ENCODE results near the gene AUTS2.

AUTS2 gene

GRCh38 chr7:70014472-70015177, 416.4 kb downstream of the AUTS2 start:
- TF ChIP-seq, protein P1, sequence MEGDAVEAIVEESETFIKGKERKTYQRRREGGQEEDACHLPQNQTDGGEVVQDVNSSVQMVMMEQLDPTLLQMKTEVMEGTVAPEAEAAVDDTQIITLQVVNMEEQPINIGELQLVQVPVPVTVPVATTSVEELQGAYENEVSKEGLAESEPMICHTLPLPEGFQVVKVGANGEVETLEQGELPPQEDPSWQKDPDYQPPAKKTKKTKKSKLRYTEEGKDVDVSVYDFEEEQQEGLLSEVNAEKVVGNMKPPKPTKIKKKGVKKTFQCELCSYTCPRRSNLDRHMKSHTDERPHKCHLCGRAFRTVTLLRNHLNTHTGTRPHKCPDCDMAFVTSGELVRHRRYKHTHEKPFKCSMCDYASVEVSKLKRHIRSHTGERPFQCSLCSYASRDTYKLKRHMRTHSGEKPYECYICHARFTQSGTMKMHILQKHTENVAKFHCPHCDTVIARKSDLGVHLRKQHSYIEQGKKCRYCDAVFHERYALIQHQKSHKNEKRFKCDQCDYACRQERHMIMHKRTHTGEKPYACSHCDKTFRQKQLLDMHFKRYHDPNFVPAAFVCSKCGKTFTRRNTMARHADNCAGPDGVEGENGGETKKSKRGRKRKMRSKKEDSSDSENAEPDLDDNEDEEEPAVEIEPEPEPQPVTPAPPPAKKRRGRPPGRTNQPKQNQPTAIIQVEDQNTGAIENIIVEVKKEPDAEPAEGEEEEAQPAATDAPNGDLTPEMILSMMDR (IDR thresholded peaks at IDR 0.05; ENCODE audit: low read depth, low read length, missing control alignments) = no peak
- DNase-seq (ENCODE audit: low read depth) = no peak
- H3K4me3 ChIP-seq (ENCODE audit: low read depth, low read length) = no peak overlapping the region

DNA sequence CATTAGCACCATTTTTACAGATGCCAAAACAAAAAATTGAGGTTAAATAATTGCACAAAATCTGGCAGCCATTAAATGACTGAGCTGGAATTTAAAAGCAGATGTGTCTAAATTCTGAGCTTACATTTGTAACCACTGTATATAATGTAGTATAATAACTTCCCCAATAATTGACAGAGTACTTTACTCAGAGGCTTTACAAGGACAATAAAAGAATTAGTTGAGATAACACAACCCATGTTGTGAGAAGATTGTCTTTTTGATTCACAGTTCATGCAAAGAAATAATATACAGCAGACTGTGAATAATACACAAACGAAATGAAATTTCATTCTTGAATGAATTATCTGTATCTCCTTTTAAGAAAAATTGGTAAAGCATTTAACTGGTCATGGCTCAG, 417.1 kb downstream of the AUTS2 start:
- no peak overlapping the region for H3K4me3 ChIP-seq (ENCODE audit: low read depth, low read length)
- TF ChIP-seq, protein P1 (IDR thresholded peaks at IDR 0.05; ENCODE audit: low read depth, low read length, missing control alignments) = no peak
- no peak for DNase-seq (ENCODE audit: low read depth)

DNA sequence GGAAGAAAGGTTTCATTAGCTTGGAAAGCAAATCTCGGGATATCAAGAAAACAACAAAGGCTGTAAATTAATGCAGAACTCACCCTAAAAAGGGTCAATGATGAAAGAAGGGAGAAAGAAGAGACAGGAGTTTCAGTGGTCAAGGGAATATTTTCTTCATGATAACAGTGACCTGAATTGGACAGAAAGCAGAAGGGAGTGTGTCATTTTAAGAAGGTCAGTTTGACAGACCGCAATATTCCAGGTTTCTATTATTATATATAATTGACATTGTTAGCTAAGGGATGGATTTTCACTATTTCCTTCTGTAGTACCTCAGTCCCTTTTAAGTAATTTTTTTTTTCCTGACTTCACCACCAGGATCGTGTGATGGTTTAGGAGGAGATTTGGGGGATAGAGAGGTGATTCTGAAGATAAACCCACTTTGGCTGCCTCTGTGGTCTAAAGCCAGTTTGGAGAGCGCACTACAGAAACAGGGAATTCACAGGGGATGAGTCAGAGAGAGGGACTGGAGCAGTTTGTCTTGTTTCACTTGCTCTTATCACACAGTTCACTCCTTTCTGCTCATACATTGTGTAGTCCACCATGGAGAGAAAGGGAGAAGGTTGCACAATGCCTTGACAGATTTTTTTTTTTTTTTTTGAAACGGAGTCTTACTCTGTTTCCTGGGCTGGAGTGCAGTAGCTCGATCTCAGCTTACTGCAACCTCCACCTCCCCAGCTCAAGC, 417.9 kb downstream of the AUTS2 start:
- DNase-seq (ENCODE audit: low read depth) = no peak
- H3K4me3 ChIP-seq (ENCODE audit: low read depth, low read length) = no peak overlapping the region
- TF ChIP-seq, protein P1 (IDR thresholded peaks at IDR 0.05; ENCODE audit: low read depth, low read length, missing control alignments) = no peak

DNA sequence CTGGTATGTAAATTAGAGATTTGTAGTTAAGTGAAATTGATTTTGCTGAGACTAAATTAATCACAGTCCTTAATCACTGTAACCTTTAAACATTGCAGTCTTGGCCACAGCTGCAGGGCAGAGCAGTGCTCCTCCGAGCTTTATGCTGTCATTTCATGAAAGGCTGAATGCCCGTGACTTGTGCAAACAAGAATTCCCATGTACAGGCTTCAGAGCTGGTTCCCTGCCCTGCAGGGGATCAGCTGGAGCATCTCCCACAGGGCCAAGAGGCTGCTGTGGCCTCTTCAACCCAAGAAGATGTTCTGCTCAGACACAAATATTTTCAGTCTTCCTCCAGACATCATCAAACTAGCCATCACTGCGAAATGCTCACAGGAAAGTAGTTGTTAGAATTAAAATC, 419.1 kb downstream of the AUTS2 start:
- H3K4me3 ChIP-seq (ENCODE audit: low read depth, low read length) = no peak overlapping the region
- TF ChIP-seq, protein P1 (IDR thresholded peaks at IDR 0.05; ENCODE audit: low read depth, low read length, missing control alignments) = no peak
- DNase-seq (ENCODE audit: low read depth) = no peak

- H3K4me3 ChIP-seq (ENCODE audit: low read depth, low read length) = no peak overlapping the region
- TF ChIP-seq, protein P1 (IDR thresholded peaks at IDR 0.05; ENCODE audit: low read depth, low read length, missing control alignments) = no peak
- DNase-seq (ENCODE audit: low read depth) = no peak
Observed at GRCh38 chr7:70018700-70019099, 420.4 kb downstream of the AUTS2 start.

- H3K4me3 ChIP-seq (ENCODE audit: low read depth, low read length) = no peak overlapping the region
- DNase-seq (ENCODE audit: low read depth) = no peak
- TF ChIP-seq, protein P1 (IDR thresholded peaks at IDR 0.05; ENCODE audit: low read depth, low read length, missing control alignments) = no peak
Observed at GRCh38 chr7:70027867-70028266, 429.6 kb downstream of the AUTS2 start.

Measured in GM12864 (cell line).